H9 (cell line): ENCODE data around the gene DLGAP4. TPM values are rescaled to one million over a fixed set of nuclear protein-coding genes. Genes with fewer than 3 reads are reported as not detected.
A peak's percentile ranks its signal among the peaks of the same experiment; 100 is the strongest.

ENCODE experiments used
- DNase-seq: peaks from one replicate; pipeline ENCODE4 v3.0.0-alpha.2; 2017
- H2AFZ ChIP-seq: one replicate; pipeline ENCODE4 v1.6.1; 2013; ENCODE audit warnings: mild to moderate bottlenecking, low read length, control low read depth, moderate library complexity
- H2AK5ac ChIP-seq: 2 replicates; pipeline ENCODE4 v1.6.1; 2013; ENCODE audit warnings: low read length, control low read depth, mixed read lengths; ENCODE audit not compliant: insufficient read length
- H2BK120ac ChIP-seq: one replicate; pipeline ENCODE4 v1.6.1; 2013; ENCODE audit warnings: low read depth, mild to moderate bottlenecking, low read length, control low read depth, inconsistent platforms; ENCODE audit not compliant: poor library complexity, severe bottlenecking
- H2BK12ac ChIP-seq: 2 replicates; pipeline ENCODE4 v1.6.1; 2013; ENCODE audit warnings: low read length, control low read depth, mixed read lengths, low read depth; ENCODE audit not compliant: insufficient read length
- H2BK15ac ChIP-seq: 2 replicates; pipeline ENCODE4 v1.6.1; 2013; ENCODE audit warnings: low read depth, low read length, control low read depth
- H2BK20ac ChIP-seq: one replicate; pipeline ENCODE4 v1.6.1; 2013; ENCODE audit warnings: low read depth, mild to moderate bottlenecking, low read length, control low read depth, inconsistent platforms; ENCODE audit not compliant: poor library complexity, severe bottlenecking
- H2BK5ac ChIP-seq: 2 replicates; pipeline ENCODE4 v1.6.1; 2013; ENCODE audit warnings: low read length, control low read depth, mixed read lengths; ENCODE audit not compliant: insufficient read length
- H3K14ac ChIP-seq: 2 replicates; pipeline ENCODE4 v1.6.1; 2013; ENCODE audit warnings: low read length, control low read depth; ENCODE audit not compliant: insufficient read depth
- H3K18ac ChIP-seq: 2 replicates; pipeline ENCODE4 v1.6.1; 2013; ENCODE audit warnings: low read depth, mild to moderate bottlenecking, mixed read lengths, low read length, control low read depth; ENCODE audit not compliant: insufficient read length
- H3K23ac ChIP-seq: 2 replicates; pipeline ENCODE4 v1.6.1; 2013; ENCODE audit warnings: low read length, control low read depth, mixed read lengths, low read depth; ENCODE audit not compliant: insufficient read length
- H3K23me2 ChIP-seq: 2 replicates; pipeline ENCODE4 v1.6.1; 2013; ENCODE audit warnings: low read depth, mild to moderate bottlenecking, mixed read lengths, low read length, control low read depth; ENCODE audit not compliant: insufficient read length, poor library complexity, severe bottlenecking
- H3K27ac ChIP-seq: 2 replicates; pipeline ENCODE4 v1.5.1; 2013; ENCODE audit warnings: low read length, control low read depth, mixed read lengths, low read depth; ENCODE audit not compliant: insufficient read length
- H3K27me3 ChIP-seq: 2 replicates; pipeline ENCODE4 v1.6.1; 2013; ENCODE audit warnings: low read length, control low read depth, inconsistent platforms; ENCODE audit not compliant: insufficient read depth
- H3K4ac ChIP-seq: 2 replicates; pipeline ENCODE4 v1.6.1; 2013; ENCODE audit warnings: low read depth, mild to moderate bottlenecking, control low read depth, inconsistent platforms, low read length, moderate library complexity
- H3K4me1 ChIP-seq: 2 replicates; pipeline ENCODE4 v1.6.1; 2013; ENCODE audit warnings: low read length, control low read depth, inconsistent platforms; ENCODE audit not compliant: insufficient read depth
- H3K4me2 ChIP-seq: 2 replicates; pipeline ENCODE4 v1.6.1; 2013; ENCODE audit warnings: low read length, control low read depth, mixed read lengths; ENCODE audit not compliant: insufficient read length, insufficient read depth
- H3K56ac ChIP-seq: 2 replicates; pipeline ENCODE4 v1.6.1; 2013; ENCODE audit warnings: low read depth, mild to moderate bottlenecking, mixed read lengths, low read length, control low read depth; ENCODE audit not compliant: insufficient read length
- H3K79me1 ChIP-seq: 2 replicates; pipeline ENCODE4 v1.6.1; 2013; ENCODE audit warnings: low read depth, mild to moderate bottlenecking, moderate library complexity, low read length, control low read depth, inconsistent platforms; ENCODE audit not compliant: insufficient read depth, poor library complexity, severe bottlenecking
- H3K79me2 ChIP-seq: 2 replicates; pipeline ENCODE4 v1.6.1; 2013; ENCODE audit warnings: low read length, control low read depth, inconsistent platforms; ENCODE audit not compliant: insufficient read depth
- H3K9ac ChIP-seq: 2 replicates; pipeline ENCODE4 v1.6.1; 2013; ENCODE audit warnings: low read length, control low read depth, mixed read lengths; ENCODE audit not compliant: insufficient read length; ENCODE audit errors: extremely low read depth
- H3K9me3 ChIP-seq: one replicate; pipeline ENCODE4 v1.6.1; 2013; ENCODE audit warnings: low read depth, low read length, inconsistent platforms; ENCODE audit not compliant: control insufficient read depth
- H3T11ph ChIP-seq: one replicate; pipeline ENCODE4 v1.6.1; 2013; ENCODE audit warnings: mild to moderate bottlenecking, low read length, control low read depth, inconsistent platforms
- H4K20me1 ChIP-seq: one replicate; pipeline ENCODE4 v1.6.1; 2013; ENCODE audit not compliant: control insufficient read depth, insufficient read length, insufficient read depth
- H4K5ac ChIP-seq: 2 replicates; pipeline ENCODE4 v1.6.1; 2013; ENCODE audit warnings: low read depth, mild to moderate bottlenecking, mixed read lengths, low read length, control low read depth; ENCODE audit not compliant: insufficient read length
- H4K8ac ChIP-seq: replicated peaks from 2 replicates; pipeline ENCODE4 v1.6.1; 2013; ENCODE audit warnings: low read length, control low read depth, mixed read lengths, low read depth; ENCODE audit not compliant: insufficient read length
- H4K91ac ChIP-seq: 2 replicates; pipeline ENCODE4 v1.6.1; 2013; ENCODE audit warnings: low read depth, mild to moderate bottlenecking, moderate library complexity, mixed read lengths, low read length, control low read depth; ENCODE audit not compliant: insufficient read length
- H3K27ac Mint-ChIP-seq, 3 experiments: 2 replicates in 2 of 3; 3 replicates in 1 of 3; pipeline ENCODE4 v1.8.0; 2020 to 2021; ENCODE audit warnings: mixed read lengths in 3 of 3, mild to moderate bottlenecking in 1 of 3, moderate library complexity in 1 of 3
- H3K27me3 Mint-ChIP-seq: 2 replicates; pipeline ENCODE4 v1.8.0; 2021; ENCODE audit warnings: low read depth, mild to moderate bottlenecking, moderate library complexity, mixed read lengths
- H3K36me3 Mint-ChIP-seq, 3 experiments: 2 replicates in 2 of 3; 3 replicates in 1 of 3; pipeline ENCODE4 v1.8.0; 2020 to 2021; ENCODE audit warnings: low read depth in 3 of 3, mixed read lengths in 3 of 3; ENCODE audit not compliant: insufficient read depth in 1 of 3
- H3K4me1 Mint-ChIP-seq, 2 experiments: 2 replicates each; pipeline ENCODE4 v1.8.0; 2020; ENCODE audit warnings: mixed read lengths in 2 of 2
- H3K4me3 Mint-ChIP-seq, 2 experiments: 2 replicates in 1 of 2; 3 replicates in 1 of 2; pipeline ENCODE4 v1.8.0; 2020 to 2021; ENCODE audit warnings: mild to moderate bottlenecking in 2 of 2, mixed read lengths in 2 of 2, moderate library complexity in 1 of 2
- H3K9me3 Mint-ChIP-seq, 2 experiments: 2 replicates in 1 of 2; 3 replicates in 1 of 2; pipeline ENCODE4 v1.8.0; 2020; ENCODE audit warnings: mild to moderate bottlenecking in 2 of 2, mixed read lengths in 2 of 2, moderate library complexity in 1 of 2
- CTCF ChIP-seq: fragments of 200-600 bp; sonication (generic); conservative IDR thresholded peaks from 3 replicates; pipeline ENCODE4 v1.8.0; 2021; ENCODE audit warnings: antibody characterized with exemption, mild to moderate bottlenecking
- WGBS: extraction: QIAGEN DNeasy Blood & Tissue Kit; methylation state at CpG from one replicate; pipeline ENCODE4 v1.1.7; 2013; ENCODE audit warnings: missing lambda C conversion rate, low lambda C conversion rate, mixed read lengths; ENCODE audit not compliant: insufficient read length; ENCODE audit errors: extremely low coverage; 5-methylcytosine and 5-hydroxymethylcytosine counted together
- total RNA-seq: library from RNA; stranded (reverse); gene quantifications from 2 replicates; pipeline ENCODE4 v1.2.1, GENCODE V29; 2021

Gene DLGAP4
- total RNA-seq, 1 experiment from 2014 or later, result 48.0 TPM

- H3K4me1 ChIP-seq, result peaks cover 6% of the 10 kb centered on the region; the same call in 1 of the 2 replicates
Observed at GRCh38 chr20:36455972-36456625, 150.0 kb downstream of the DLGAP4 start.

More at GRCh38 chr20:36455972-36456625, 150.0 kb downstream of the DLGAP4 start:
- no peak overlapping the region for H3T11ph ChIP-seq
- Mint-ChIP-seq H3K9me3 (no peaks in the 10 kb centered on the region), H3K4me3 (no peak overlapping the region; a peak in 1 of 5 replicates), H3K27me3 (peaks cover 9% of the 10 kb centered on the region), H3K27ac (peak overlapping the region in 1 of 3 experiments; percentile 32; a peak in 1 of 7 replicates), H3K36me3 (peaks cover 0 to 3% (median 0%) of the 10 kb centered on the region in 3 experiments; a peak in 2 of 7 replicates), H3K4me1 (peaks cover 23 to 27% of the 10 kb centered on the region in 2 experiments)
- H3K18ac ChIP-seq, result no peak overlapping the region
- H2BK20ac ChIP-seq, result no peak overlapping the region
- H4K8ac ChIP-seq, result no peak overlapping the region
- no peak overlapping the region for H3K4ac ChIP-seq
- no peak overlapping the region for H2AFZ ChIP-seq
- no peak overlapping the region for H3K14ac ChIP-seq
- H3K79me1 ChIP-seq, result no peaks in the 10 kb centered on the region
- H3K9me3 ChIP-seq, result no peaks in the 10 kb centered on the region
- H3K9ac ChIP-seq, result no peak overlapping the region
- H3K4me2 ChIP-seq, result no peak overlapping the region
- no peak overlapping the region for H2BK5ac ChIP-seq
- no peak for DNase-seq
- no CpG with 5 or more reads among the region's 9 CpGs for WGBS
- H4K91ac ChIP-seq, result no peak overlapping the region
- H3K23ac ChIP-seq, result no peak overlapping the region
- no peak for TF ChIP-seq CTCF
- H4K20me1 ChIP-seq, result no peaks in the 10 kb centered on the region
- H2BK120ac ChIP-seq, result no peak overlapping the region
- no peak overlapping the region for H2BK12ac ChIP-seq
- H3K27me3 ChIP-seq, result no peaks in the 10 kb centered on the region
- H2BK15ac ChIP-seq, result no peak overlapping the region
- H2AK5ac ChIP-seq, result no peak overlapping the region
- H3K79me2 ChIP-seq, result no peaks in the 10 kb centered on the region
- no peak overlapping the region for H4K5ac ChIP-seq
- no peak overlapping the region for H3K27ac ChIP-seq
- no peak overlapping the region for H3K56ac ChIP-seq
- H3K23me2 ChIP-seq, result peaks cover 3% of the 10 kb centered on the region
